Measurements from ENCODE around the gene RPS6KA2.
"Not testable (repeated sequence)": the region's sequence is repeated elsewhere in the genome, so short reads cannot be mapped to it uniquely, and the experiment has no call there.

Gene RPS6KA2

GRCh38 chr6:166364456-166364855 lies 262.6 kb downstream of the RPS6KA2 start:
- Histone ChIP-seq H3K27ac (ENCODE audit: low read depth, low read length) (peak overlapping the region; percentile 93; the same call in 1 of the 2 replicates), H3K36me3 (ENCODE audit: control insufficient read depth, insufficient read depth, low read length) (no peaks in the 10 kb centered on the region), H3K4me1 (ENCODE audit: control insufficient read depth, insufficient read depth, low read length) (peaks cover 46% of the 10 kb centered on the region), H3K9me3 (ENCODE audit: control insufficient read depth, insufficient read depth, low read depth, low read length) (no peaks in the 10 kb centered on the region), H3K27me3 (ENCODE audit: control insufficient read depth, insufficient read depth, low read length) (no peaks in the 10 kb centered on the region), H3K4me3 (ENCODE audit: low read depth, low read length) (no peak overlapping the region), H3K9ac (ENCODE audit: low read length) (no peak overlapping the region)

GRCh38 chr6:166362427-166362826 lies 264.6 kb downstream of the RPS6KA2 start:
- not testable (repeated sequence) for H3K27ac ChIP-seq (ENCODE audit: low read depth, low read length); H3K27me3 ChIP-seq (ENCODE audit: control insufficient read depth, insufficient read depth, low read length)
- H3K4me1 ChIP-seq (ENCODE audit: control insufficient read depth, insufficient read depth, low read length), result peaks cover 46% of the 10 kb centered on the region

GRCh38 chr6:166361077-166361429 lies 266.0 kb downstream of the RPS6KA2 start:
- no peaks in the 10 kb centered on the region for H3K36me3 ChIP-seq (ENCODE audit: control insufficient read depth, insufficient read depth, low read length)
- no peak overlapping the region for H3K9ac ChIP-seq (ENCODE audit: low read length)
- no peak overlapping the region for H3K27ac ChIP-seq (ENCODE audit: low read depth, low read length)

More at GRCh38 chr6:166362427-166362826, 264.6 kb downstream of the RPS6KA2 start:
- H3K9ac ChIP-seq (ENCODE audit: low read length); H3K4me3 ChIP-seq (ENCODE audit: low read depth, low read length); H3K36me3 ChIP-seq (ENCODE audit: control insufficient read depth, insufficient read depth, low read length); H3K9me3 ChIP-seq (ENCODE audit: control insufficient read depth, insufficient read depth, low read depth, low read length): not testable (repeated sequence)

GRCh38 chr6:166360243-166361076 lies 266.6 kb downstream of the RPS6KA2 start:
- Histone ChIP-seq H3K9ac (ENCODE audit: low read length) (no peak overlapping the region), H3K36me3 (ENCODE audit: control insufficient read depth, insufficient read depth, low read length) (no peaks in the 10 kb centered on the region), H3K4me3 (ENCODE audit: low read depth, low read length) (no peak overlapping the region), H3K27ac (ENCODE audit: low read depth, low read length) (peak overlapping the region; percentile 11; the same call in 1 of the 2 replicates), H3K4me1 (ENCODE audit: control insufficient read depth, insufficient read depth, low read length) (peaks cover 29% of the 10 kb centered on the region), H3K9me3 (ENCODE audit: control insufficient read depth, insufficient read depth, low read depth, low read length) (no peaks in the 10 kb centered on the region), H3K27me3 (ENCODE audit: control insufficient read depth, insufficient read depth, low read length) (no peaks in the 10 kb centered on the region)

More at GRCh38 chr6:166361077-166361429, 266.0 kb downstream of the RPS6KA2 start:
- Histone ChIP-seq H3K9me3 (ENCODE audit: control insufficient read depth, insufficient read depth, low read depth, low read length) (no peaks in the 10 kb centered on the region), H3K4me3 (ENCODE audit: low read depth, low read length) (no peak overlapping the region), H3K4me1 (ENCODE audit: control insufficient read depth, insufficient read depth, low read length) (peaks cover 35% of the 10 kb centered on the region), H3K27me3 (ENCODE audit: control insufficient read depth, insufficient read depth, low read length) (no peaks in the 10 kb centered on the region)
